ENCODE results near the gene CKAP2L. TPM values are rescaled to one million over a fixed set of nuclear protein-coding genes. Genes with fewer than 3 reads are reported as not detected.

CKAP2L gene
- polyA plus RNA-seq, 1 donor from 2014 or later, result 0.78 TPM

GRCh38 chr2:112782234-112782799 lies 17.9 kb upstream of the CKAP2L start:
- H3K27ac ChIP-seq (ENCODE audit: low read length), result no peak overlapping the region
- H3K27me3 ChIP-seq (ENCODE audit: insufficient read depth, low read depth, low read length), result no peaks in the 10 kb centered on the region
- H3K9ac ChIP-seq (ENCODE audit: low read length), result no peak overlapping the region
- no peaks in the 10 kb centered on the region for H3K9me3 ChIP-seq (ENCODE audit: low read length)
- H2AFZ ChIP-seq (ENCODE audit: low read depth, low read length), result no peak overlapping the region
- TF ChIP-seq EZH2 (IDR thresholded peaks at IDR 0.05; ENCODE audit: borderline replicate concordance, insufficient read depth, low read length, poor library complexity, severe bottlenecking), result no peak
- H3K4me3 ChIP-seq (ENCODE audit: low read length), result no peak overlapping the region
- H3F3A ChIP-seq (ENCODE audit: insufficient read depth, low read length, poor library complexity, severe bottlenecking), result no peaks in the 10 kb centered on the region
- no peaks in the 10 kb centered on the region for H3K36me3 ChIP-seq (ENCODE audit: insufficient read depth, low read length)
- H3K79me2 ChIP-seq (replicated peaks; ENCODE audit: insufficient read depth, low read length), result no peaks in the 10 kb centered on the region
- no peaks in the 10 kb centered on the region for H3K9me2 ChIP-seq (ENCODE audit: insufficient read depth, low read length)
- H4K20me1 ChIP-seq (ENCODE audit: insufficient read depth), result no peaks in the 10 kb centered on the region
- H3K4me2 ChIP-seq (ENCODE audit: low read length), result no peak overlapping the region

- H3K4me2 ChIP-seq (ENCODE audit: low read length), result no peak overlapping the region
- no peaks in the 10 kb centered on the region for H3K9me2 ChIP-seq (ENCODE audit: insufficient read depth, low read length)
- no peaks in the 10 kb centered on the region for H3K9me3 ChIP-seq (ENCODE audit: low read length)
- H3K79me2 ChIP-seq (replicated peaks; ENCODE audit: insufficient read depth, low read length), result no peaks in the 10 kb centered on the region
- no peak overlapping the region for H3K9ac ChIP-seq (ENCODE audit: low read length)
- H3K36me3 ChIP-seq (ENCODE audit: insufficient read depth, low read length), result no peaks in the 10 kb centered on the region
- H3F3A ChIP-seq (ENCODE audit: insufficient read depth, low read length, poor library complexity, severe bottlenecking), result no peaks in the 10 kb centered on the region
- no peaks in the 10 kb centered on the region for H3K27me3 ChIP-seq (ENCODE audit: insufficient read depth, low read depth, low read length)
- no peaks in the 10 kb centered on the region for H4K20me1 ChIP-seq (ENCODE audit: insufficient read depth)
- H3K27ac ChIP-seq (ENCODE audit: low read length), result no peak overlapping the region
- TF ChIP-seq MXI1 (conservative IDR thresholded peaks at IDR 0.05; ENCODE audit: poor library complexity, severe bottlenecking) (no peak), SMC3 (conservative IDR thresholded peaks at IDR 0.05; ENCODE audit: poor library complexity) (no peak), CTCF (IDR thresholded peaks at IDR 0.05; ENCODE audit: poor library complexity, severe bottlenecking) (no peak), POLR2AphosphoS5 (IDR thresholded peaks at IDR 0.05) (no peak), EZH2 (IDR thresholded peaks at IDR 0.05; ENCODE audit: borderline replicate concordance, insufficient read depth, low read length, poor library complexity, severe bottlenecking) (no peak), RAD21 (conservative IDR thresholded peaks at IDR 0.05) (no peak), TAF1 (IDR thresholded peaks at IDR 0.05; ENCODE audit: low read depth) (no peak), EP300 (conservative IDR thresholded peaks at IDR 0.05; ENCODE audit: poor library complexity, severe bottlenecking) (no peak), REST (IDR thresholded peaks at IDR 0.05; ENCODE audit: borderline replicate concordance) (no peak)
- no peak overlapping the region for H2AFZ ChIP-seq (ENCODE audit: low read depth, low read length)
- no peak overlapping the region for H3K4me3 ChIP-seq (ENCODE audit: low read length)
These were observed 15.2 kb upstream of the CKAP2L start for GRCh38 chr2:112779598-112779997.
